ENCODE measurements around the gene TVP23A.

- TF ChIP-seq CTCF (conservative IDR thresholded peaks at IDR 0.05; ENCODE audit: low read depth, low read length) (no peak), EZH2 (IDR thresholded peaks at IDR 0.05; ENCODE audit: borderline replicate concordance, low read depth, low read length, poor library complexity, severe bottlenecking) (no peak)
These were observed 5.7 kb upstream of the TVP23A start for GRCh38 chr16:10824111-10824893.
